CD4-positive, alpha-beta T cell treated with Interleukin-4 for 1 hour (primary cell): ENCODE data around the gene KCNIP4.

ENCODE experiments used
- DNase-seq, 2 donors: peaks; one replicate each; pipeline ENCODE4 v3.0.0-alpha.2; 2020 to 2022

KCNIP4 gene

DNA sequence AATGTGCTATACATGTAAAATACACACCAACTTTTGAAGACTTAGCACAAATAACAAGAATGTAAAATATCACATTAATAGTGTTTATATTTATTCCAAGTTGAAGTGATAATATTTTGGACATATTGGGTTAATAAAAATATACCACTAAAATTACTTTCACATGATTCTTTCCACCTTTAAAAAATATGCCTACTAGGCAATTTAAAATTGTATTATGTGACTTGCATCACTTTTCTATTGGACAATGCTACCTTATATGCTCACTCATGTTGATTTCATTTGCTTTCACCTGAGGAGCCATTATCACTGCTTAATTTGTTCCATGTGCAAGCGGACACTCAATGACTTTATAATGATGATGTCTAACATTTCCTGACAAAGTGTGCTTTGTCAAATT lies 1251.8 kb downstream of the KCNIP4 start:
- no peak for DNase-seq

DNA sequence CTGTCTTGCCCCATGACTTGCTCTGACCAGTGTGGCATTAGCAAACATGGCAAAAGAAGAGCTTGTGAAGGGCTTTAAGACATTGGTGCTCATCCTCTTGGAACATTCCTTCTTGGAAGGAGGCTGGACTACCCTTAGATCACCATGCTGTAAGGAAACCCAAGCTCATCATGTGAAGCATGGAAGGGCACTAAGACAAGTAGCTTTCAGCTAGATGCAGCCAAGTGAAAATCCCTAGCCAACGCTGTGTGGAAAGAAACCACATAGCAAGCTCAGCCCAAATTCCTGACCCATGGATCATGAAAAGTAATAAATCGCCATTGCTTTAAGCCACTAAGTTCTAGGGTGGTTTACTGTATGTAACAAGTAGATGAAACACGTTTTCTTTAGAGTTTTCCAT lies 1260.7 kb downstream of the KCNIP4 start:
- DNase-seq = no peak

DNA sequence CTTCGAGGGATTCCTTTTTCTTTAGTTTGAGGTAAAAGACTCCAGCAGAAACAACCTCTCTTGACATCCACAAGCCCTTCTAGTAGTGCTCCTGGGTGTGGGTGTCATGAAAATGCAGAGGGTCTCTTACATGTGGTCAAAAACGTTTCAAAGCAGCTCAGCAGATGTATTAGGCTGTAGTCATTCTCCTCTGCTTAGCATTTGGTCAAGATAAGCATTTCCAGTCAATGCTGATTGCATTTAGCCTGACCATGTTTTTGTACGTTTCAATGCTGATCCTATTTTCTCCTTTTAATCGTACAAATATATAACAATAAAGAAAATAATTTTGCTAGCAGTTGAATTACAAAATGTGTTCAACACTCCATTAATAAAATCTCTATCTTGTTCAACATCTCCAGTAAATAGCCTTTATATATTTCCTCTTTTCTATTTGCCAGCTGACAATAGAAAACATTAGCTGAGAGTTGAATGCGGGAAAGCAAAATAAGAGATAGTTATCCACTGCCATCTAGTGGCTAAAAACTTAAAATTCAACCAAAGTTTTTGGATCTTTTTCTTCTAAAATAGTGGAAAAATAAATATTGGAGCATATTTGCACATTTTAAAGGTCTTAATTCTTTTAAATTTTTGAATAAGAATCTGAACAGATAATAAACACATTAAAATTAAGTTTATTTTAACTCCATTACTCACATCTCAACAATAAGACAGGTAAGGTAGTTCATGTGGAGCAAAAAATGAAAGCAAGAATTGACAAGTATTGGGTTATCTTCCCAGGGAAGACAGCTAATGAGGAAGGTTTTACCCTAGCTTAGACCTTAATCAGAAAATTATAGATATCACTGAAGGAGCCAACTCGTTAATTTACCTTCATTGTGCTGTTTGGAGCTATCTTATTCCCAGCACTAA lies 1263.5 kb downstream of the KCNIP4 start:
- peak in 1 of 2 donors; percentile 31 for DNase-seq

DNA sequence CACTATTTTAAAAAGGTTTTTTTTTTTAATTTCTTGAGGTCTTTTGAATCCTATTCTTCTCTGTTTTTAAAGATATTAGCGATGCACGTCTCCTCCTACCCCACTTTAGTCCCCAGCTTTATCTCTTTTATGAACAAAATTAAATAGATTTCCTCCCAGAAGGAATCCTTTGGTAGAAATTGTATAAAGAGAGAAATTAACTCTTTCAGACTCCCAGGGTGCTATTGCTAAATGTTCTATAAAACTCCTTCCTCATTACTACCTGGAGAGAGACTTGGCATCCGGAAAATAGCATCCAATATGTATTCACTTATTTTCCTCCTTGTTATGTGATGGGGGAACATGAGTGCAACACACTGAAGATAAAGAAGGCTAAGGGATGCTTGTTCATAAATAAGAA lies 1264.8 kb downstream of the KCNIP4 start:
- DNase-seq = no peak

DNA sequence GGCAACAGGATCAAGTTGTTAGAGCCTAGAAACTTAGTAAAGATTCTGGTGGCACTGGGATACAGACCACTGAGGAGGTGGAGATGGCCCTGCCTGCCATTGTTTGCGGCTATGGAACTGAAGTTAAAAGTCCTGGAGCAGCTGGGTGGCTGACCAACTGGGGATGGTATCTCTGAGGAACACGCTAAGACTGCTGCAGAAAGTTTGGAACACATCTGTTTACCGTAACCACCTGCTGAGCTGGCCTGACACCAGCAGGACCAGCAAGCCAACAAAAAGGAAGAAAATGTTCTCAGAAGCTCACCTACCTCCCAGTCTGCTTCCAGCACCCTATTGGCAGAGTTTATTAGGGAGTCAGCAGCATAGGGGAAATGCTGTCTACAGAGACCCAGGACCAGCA lies 1265.7 kb downstream of the KCNIP4 start:
- no peak for DNase-seq

DNA sequence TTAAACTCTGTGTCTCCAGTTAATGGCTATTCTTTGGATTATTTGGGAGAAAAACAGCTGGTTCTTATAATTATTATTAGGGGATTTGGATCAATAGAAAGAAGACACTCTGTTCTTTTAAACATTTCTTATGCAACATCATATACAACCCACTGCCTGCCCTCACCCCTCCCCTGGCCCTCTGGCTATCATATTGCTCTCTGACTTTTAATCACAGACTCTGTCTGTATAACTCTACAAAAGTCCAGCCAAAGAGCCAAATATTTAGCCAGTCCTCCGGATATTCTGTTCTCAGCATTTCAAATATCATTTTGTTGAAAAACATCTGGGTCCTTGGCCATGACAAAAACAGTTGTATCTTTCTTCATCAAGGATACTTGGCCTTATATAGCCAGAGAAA lies 1267.3 kb downstream of the KCNIP4 start:
- DNase-seq = no peak

DNA sequence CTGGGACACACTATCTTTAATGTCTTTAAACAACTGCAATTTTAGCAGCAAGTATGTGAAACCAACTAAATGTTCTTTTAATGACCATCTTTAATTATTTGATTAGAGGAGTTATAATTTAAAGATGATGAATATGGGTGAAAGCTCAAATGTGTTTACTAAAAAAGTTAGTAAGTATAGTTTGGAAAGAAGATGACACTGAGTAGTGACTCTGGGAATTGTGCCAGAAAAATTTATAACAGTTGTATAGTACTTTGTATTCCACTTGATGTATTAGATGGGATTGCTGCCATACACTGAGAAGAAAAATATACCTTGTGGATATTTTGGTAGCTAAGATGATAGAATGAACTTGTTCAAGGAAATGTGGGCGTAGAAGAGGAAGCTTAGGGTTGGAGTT lies 1267.8 kb downstream of the KCNIP4 start:
- DNase-seq = no peak

DNA sequence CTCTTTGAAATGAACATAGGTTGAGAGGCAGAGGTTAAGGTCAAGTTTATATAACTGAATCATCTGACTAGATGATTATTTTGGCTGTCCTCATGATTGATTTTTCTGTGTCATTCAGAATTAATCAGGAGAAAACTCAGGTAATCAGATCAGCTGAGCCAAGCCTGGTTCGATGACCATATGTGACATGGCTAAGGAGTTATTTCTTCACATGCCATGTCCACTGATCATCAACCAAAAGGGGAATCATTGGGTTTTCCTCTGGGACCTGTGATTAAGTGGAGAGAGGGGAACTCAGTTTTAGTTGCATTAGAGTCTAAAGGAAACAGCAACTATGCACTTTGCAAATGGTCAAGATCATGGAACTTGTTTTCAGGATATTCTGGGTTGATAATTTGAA lies 1268.6 kb downstream of the KCNIP4 start:
- no peak for DNase-seq
